Globus pallidus (tissue), 1 donor: Measurements from ENCODE around the gene FGF12.

Source experiments
- DNase-seq: peaks from one replicate; pipeline ENCODE4 v3.0.0-alpha.2; 2015; ENCODE audit warnings: low spot score

FGF12 gene

GRCh38 chr3:192339214-192339613 is 388.1 kb downstream of the FGF12 start:
- no peak for DNase-seq

- DNase-seq = no peak
Measured at GRCh38 chr3:192336286-192336685, 391.1 kb downstream of the FGF12 start.

GRCh38 chr3:192332386-192333291 is 394.7 kb downstream of the FGF12 start:
- DNase-seq = no peak

GRCh38 chr3:192331749-192332385 is 395.5 kb downstream of the FGF12 start:
- DNase-seq = no peak

- no peak for DNase-seq
Measured at GRCh38 chr3:192326656-192327055, 400.7 kb downstream of the FGF12 start.

- DNase-seq = no peak
Measured at GRCh38 chr3:192317564-192317963, 409.8 kb downstream of the FGF12 start.

GRCh38 chr3:192313605-192314004 is 413.7 kb downstream of the FGF12 start:
- no peak for DNase-seq

GRCh38 chr3:192307631-192308030 is 419.7 kb downstream of the FGF12 start:
- DNase-seq = no peak

- DNase-seq = no peak
Measured at GRCh38 chr3:192303235-192303634, 424.1 kb downstream of the FGF12 start.

- DNase-seq = no peak
Measured at GRCh38 chr3:192302721-192303120, 424.6 kb downstream of the FGF12 start.

- DNase-seq = no peak
Measured at GRCh38 chr3:192299921-192300320, 427.4 kb downstream of the FGF12 start.

GRCh38 chr3:192296845-192297244 is 430.5 kb downstream of the FGF12 start:
- DNase-seq = no peak

GRCh38 chr3:192284443-192285072 is 442.8 kb downstream of the FGF12 start:
- DNase-seq = no peak

- no peak for DNase-seq
Measured at GRCh38 chr3:192281207-192281880, 446.0 kb downstream of the FGF12 start.

GRCh38 chr3:192279664-192280063 is 447.7 kb downstream of the FGF12 start:
- DNase-seq = no peak

- no peak for DNase-seq
Measured at GRCh38 chr3:192277477-192277876, 449.9 kb downstream of the FGF12 start.

GRCh38 chr3:192275741-192276355 is 451.5 kb downstream of the FGF12 start:
- DNase-seq = no peak

- no peak for DNase-seq
Measured at GRCh38 chr3:192273697-192274010, 453.7 kb downstream of the FGF12 start.

- DNase-seq = no peak
Measured at GRCh38 chr3:192273001-192273696, 454.2 kb downstream of the FGF12 start.

- DNase-seq = no peak
Measured at GRCh38 chr3:192262001-192262400, 465.3 kb downstream of the FGF12 start.

GRCh38 chr3:192261135-192261534 is 466.2 kb downstream of the FGF12 start:
- DNase-seq = no peak
